GM15510 (cell line): ENCODE results near the gene GALR2.

Experiments
- POLR2A ChIP-seq: IDR thresholded peaks from 3 replicates; pipeline ENCODE4 v1.6.1; 2011; ENCODE audit warnings: borderline replicate concordance; ENCODE audit not compliant: insufficient read length; ENCODE audit errors: extremely low read depth

GALR2 gene

GRCh38 chr17:76075364-76076145, 974 bp downstream of the GALR2 start:
- no peak for TF ChIP-seq POLR2A

GRCh38 chr17:76076146-76076764, 1.7 kb downstream of the GALR2 start:
- TF ChIP-seq POLR2A: no peak

- TF ChIP-seq POLR2A: no peak
Observed at GRCh38 chr17:76076765-76077583, 2.4 kb downstream of the GALR2 start.

GRCh38 chr17:76077584-76078110, 3.1 kb downstream of the GALR2 start:
- TF ChIP-seq POLR2A: no peak

- TF ChIP-seq POLR2A: no peak
Observed at GRCh38 chr17:76078860-76079534, 4.4 kb downstream of the GALR2 start, which contains the start of gene ZACN. TSS of gene ZACN (plus strand) at chr17:76079182. CDS start at chr17:76079265, 83 bp downstream.

- no peak for TF ChIP-seq POLR2A
Observed at GRCh38 chr17:76079535-76079955, 5.0 kb downstream of the GALR2 start.

- TF ChIP-seq POLR2A: peak; percentile 17
Observed at GRCh38 chr17:76079956-76080767, 5.6 kb downstream of the GALR2 start.

- TF ChIP-seq POLR2A: no peak
Observed at GRCh38 chr17:76080768-76081287, 6.2 kb downstream of the GALR2 start.

GRCh38 chr17:76081295-76082210, 7.0 kb downstream of the GALR2 start:
- TF ChIP-seq POLR2A: no peak

- TF ChIP-seq POLR2A: no peak
Observed at GRCh38 chr17:76082326-76083251, 8.0 kb downstream of the GALR2 start.

- TF ChIP-seq POLR2A: no peak
Observed at GRCh38 chr17:76083536-76084182, 9.1 kb downstream of the GALR2 start.

GRCh38 chr17:76085066-76085730, 10.6 kb downstream of the GALR2 start:
- no peak for TF ChIP-seq POLR2A
